Stimulated activated CD8-positive, alpha-beta memory T cell treated with anti-CD3 and anti-CD28 coated beads, Interleukin-7, amount 100 ng/mL, for 24 hours (primary cell): Measurements from ENCODE around the gene HOXD12.

Experiments
- DNase-seq: peaks from one replicate; pipeline ENCODE4 v3.0.0-alpha.2; 2020; ENCODE audit warnings: low read depth

Gene HOXD12

DNA sequence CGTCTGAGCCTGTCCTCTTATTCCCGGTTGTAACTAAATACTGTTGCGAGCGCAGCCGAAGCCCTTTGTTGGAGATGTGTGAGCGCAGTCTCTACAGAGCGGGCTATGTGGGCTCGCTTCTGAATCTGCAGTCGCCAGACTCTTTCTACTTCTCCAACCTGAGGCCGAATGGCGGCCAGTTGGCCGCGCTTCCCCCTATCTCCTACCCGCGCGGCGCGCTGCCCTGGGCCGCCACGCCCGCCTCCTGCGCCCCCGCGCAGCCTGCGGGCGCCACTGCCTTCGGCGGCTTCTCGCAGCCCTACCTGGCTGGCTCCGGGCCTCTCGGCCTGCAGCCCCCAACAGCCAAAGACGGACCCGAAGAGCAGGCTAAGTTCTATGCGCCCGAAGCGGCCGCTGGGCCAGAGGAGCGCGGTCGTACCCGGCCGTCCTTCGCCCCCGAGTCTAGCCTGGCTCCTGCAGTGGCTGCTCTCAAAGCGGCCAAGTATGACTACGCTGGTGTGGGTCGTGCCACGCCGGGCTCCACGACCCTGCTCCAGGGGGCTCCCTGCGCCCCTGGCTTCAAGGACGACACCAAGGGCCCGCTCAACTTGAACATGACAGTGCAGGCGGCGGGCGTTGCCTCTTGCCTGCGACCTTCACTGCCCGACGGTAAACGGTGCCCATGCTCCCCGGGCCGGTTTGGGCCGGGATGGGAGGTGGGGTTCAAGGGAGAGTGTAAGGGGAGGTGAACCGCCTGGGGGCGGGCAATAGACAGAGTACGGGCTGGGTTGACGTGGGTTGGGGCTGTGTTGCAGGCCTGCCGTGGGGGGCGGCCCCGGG lies at the start of gene HOXD12:
Gene HOXD12 (plus strand): TSS at position 68 of the 819 bp plus-strand sequence. CDS start 7 bp downstream, at position 75.
- no peak for DNase-seq

DNA sequence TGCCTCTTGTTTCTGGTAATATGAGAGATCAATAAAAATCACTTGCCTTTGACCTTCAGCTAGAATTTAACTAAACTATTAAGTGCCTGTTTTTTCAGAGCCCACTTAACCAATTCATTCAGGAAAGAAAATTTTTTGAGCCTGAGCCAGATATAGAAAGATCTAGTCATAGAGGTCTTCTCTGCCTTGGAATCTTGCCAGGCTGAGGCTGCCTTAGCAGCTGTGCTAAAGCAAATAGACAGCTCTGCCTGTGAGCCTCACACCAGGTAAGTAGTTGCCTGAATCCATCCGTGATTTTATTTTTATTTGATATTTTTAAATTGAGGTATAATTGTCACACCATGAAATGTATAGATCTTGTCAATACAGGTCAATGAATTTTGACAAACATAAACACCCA lies 43.2 kb upstream of the HOXD12 start:
- no peak for DNase-seq

DNA sequence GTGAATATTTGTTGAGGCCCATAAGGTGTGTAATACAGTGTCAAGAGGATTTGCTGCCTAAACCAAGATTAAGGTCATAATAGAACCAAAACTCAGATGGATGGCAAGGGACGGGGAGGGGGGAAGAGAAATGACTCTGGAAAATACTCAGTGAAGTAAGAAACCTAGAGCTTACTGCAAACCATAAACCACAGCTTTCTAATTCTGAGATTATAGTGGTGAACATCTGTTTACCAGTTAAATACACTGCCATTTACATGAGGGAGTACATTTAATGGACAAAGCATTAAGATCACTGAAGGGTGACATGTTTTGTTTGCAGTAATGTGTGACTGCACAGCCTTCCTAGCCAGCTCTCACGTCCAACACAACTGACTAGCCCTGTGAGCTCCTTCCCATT lies 35.6 kb upstream of the HOXD12 start:
- no peak for DNase-seq

- DNase-seq: no peak
Observed at GRCh38 chr2:176066645-176067588, 32.7 kb upstream of the HOXD12 start.

GRCh38 chr2:176067589-176068418 lies 31.8 kb upstream of the HOXD12 start:
- no peak for DNase-seq

DNA sequence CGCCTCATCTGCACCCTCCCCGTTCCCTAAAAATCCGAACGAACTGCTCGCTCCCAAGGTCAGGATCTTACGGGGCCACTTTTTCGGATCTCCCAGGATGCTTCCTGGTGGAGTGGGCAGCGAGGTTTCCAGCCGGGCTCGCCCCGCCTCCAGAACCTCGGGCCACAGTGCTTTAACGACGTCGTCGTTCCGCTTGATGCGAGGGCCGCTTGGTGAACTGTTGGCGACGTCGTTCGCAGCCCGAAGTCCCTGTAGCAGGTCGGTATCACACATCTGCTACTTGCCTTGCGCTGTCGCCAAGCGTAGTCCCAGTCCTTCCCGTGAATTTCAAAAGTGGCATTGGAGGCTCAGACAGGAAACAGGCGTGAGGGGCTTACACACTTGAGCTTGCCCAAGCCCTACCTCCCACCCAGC lies 31.2 kb upstream of the HOXD12 start:
- no peak for DNase-seq

DNA sequence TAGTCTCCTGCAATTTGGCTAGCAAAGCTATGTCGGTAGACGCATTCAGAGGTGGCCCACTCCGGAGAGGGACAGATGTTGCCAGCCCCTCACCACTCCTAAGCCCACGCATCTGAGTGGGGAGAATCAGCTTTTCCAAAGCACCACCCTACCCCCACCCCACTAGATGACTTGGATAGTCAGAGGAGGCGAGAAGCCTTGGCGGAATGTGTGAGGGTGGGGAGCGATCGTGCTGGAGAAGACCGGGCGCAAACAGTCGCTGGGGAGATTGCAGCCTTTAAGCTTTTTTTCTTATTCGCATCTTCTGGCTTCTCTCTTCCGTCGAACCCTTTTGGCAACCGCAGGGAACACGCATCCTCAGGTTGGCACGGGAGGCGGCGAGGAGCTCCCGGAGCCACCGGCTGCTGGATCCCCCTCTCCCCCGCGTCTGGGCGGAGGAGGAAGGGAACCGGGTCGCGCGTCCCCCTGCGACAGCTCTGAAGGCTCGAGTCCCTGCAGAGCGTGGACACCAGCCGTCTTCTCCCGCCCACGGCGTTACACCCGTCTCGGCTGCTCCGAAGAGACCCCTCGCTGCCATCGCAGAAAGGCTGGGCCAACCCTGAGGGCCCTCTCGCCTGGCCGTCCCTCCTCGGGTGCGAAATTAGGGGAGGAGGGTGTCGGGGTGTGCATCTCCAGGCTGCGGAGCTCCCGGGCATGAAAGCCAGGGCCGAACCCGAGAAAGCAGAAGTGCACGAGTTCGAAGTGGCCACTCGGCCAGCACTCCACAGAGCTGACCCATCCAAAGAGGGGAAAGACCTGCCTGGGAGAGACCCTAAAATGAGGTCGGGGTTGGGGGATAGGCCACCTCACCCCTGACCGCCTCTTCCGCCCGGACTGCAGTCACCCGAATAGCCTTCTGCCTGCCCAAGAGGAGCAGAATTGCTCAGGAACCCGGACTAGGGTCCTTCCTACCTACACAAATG lies 28.0 kb upstream of the HOXD12 start:
- DNase-seq: no peak

- no peak for DNase-seq
Observed at GRCh38 chr2:176072292-176072669, 27.3 kb upstream of the HOXD12 start.

- no peak for DNase-seq
Observed at GRCh38 chr2:176072951-176073904, 26.4 kb upstream of the HOXD12 start.

DNA sequence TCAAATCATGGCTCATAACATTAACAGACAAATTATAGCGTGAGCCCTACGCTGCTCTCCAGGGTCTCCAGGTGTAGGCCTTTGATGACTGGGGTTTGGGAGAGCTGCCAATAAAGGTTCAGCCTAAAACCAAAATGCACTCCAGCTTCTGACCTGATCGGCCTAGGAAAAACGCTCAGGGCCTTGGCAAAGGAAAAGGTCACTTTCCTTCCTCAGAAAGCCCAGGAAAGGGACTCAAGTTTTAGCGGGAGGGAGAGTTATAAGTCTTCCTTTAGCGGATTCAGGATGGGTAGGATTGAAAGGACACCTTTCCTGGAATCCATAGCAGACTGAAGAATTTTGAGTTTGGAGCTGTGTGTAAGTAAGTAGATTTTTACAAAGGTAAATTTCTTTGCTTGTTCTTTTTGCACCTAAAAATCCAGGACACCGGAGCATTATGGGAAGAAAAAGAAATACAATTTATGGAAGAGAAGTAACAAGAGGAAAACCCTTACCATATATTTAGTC lies 24.6 kb upstream of the HOXD12 start:
- DNase-seq: no peak

- DNase-seq: no peak
Observed at GRCh38 chr2:176075481-176075880, 24.1 kb upstream of the HOXD12 start.

DNA sequence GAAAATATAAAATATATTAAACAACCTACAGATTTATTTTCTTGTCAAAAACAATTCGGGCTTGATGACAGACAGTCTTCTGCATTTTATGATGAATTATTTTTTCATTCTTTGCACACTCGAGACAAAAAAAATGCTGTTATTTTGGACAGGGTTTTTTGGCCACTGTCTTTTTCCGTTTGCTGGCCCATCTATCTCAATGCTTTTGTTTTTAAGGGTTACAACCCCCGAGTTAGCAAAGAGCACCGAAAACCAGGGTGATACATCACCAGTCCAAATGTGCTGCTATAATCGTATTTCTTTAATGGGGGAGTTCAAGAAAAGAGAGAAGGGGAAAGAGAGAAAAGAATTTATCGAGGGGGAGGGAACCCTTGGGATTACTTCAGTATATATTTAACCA lies 23.5 kb upstream of the HOXD12 start:
- no peak for DNase-seq

DNA sequence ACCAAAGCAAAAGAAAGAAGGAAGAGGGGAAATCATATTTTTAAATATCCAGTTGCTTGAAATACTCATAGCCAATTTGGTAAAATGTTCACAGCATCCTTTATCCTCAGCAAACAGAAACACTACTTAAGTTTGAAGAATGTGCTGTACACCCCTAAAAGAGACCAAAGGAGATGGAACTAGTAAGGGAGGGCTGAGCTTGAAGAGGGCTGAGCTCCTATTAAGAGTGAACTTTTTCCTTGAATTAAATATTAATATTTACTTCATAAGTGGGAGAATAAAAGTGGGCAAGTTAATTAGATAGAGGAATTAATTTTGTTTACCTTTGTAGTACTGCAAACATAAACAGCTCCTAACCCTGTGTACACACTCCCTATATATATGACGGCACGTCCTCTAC lies 22.8 kb upstream of the HOXD12 start:
- DNase-seq: no peak

- no peak for DNase-seq
Observed at GRCh38 chr2:176078541-176079284, 20.9 kb upstream of the HOXD12 start.

DNA sequence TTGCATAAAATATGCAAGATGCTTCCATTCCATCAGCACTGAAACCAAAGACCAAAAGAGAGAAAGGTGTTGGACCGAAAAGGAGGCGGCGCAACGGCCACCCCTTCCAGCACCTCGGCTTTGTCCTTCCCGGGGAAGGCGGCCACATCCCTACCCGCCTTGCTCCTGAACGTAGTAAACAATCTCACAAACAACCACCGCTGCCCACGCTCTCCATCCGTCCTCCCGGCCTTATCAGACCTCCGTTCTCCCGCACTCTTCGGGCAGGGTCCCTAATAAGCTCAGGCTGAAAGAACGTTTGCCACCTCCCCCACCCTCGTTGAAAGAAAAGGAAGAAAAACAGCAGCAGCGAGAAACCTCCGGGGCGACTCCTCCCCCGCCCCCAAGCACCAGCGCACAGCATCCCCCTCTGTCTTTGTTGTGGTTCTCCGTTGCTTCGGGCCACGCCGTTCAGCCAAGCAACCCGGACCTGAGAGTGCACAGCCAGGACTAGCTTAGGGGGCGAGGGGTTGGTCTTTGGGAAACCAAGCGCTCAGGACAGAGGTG lies 20.2 kb upstream of the HOXD12 start:
- DNase-seq: no peak

DNA sequence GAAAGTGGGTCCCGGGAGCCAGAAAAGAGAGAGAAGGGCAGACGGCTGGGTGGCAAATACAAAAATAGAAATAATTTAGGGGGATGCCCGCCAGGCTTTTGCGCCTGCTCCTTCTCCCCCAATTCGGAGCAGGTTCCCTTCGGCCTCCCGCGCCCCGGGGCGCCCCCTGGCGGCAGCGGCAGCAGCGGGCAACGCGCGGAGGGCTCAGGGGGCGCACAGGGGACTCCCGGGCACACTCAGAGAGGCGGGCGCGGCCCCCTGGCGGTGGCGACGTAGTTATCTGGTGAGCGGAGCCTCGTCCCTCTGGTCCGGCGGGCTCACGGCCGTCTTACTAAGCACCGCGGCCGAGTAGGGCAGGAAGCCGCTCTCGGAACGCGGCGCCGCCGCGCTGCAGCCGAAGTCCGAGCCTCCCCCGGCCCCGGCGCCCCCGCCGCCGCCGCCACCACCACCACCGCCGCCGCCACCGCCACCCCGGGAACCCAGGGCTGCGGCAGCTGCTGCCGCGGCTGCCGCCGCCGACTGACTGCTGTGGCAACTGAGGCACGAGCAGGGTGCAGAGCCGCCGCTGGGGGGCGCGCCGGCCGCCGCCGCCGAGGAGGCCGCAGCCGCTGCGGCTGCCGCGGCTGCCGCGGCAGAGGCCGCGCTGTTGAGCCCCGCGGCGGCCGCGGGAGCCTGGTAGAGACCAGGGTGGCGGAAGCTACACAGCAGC lies 19.6 kb upstream of the HOXD12 start:
- DNase-seq: no peak

GRCh38 chr2:176080540-176081375 lies 18.8 kb upstream of the HOXD12 start:
- DNase-seq: no peak
